Mucosa of descending colon (tissue), 3 donors: ENCODE results near the gene RGS11. TPM values are rescaled to one million over a fixed set of nuclear protein-coding genes. Genes with fewer than 3 reads are reported as not detected.

Source experiments
- ATAC-seq: fragments of 200-7000 bp; cut with Tn5 transposase; one replicate; pipeline ENCODE4 v1.9.1; 2020; ENCODE audit warnings: mild to moderate bottlenecking, moderate library complexity
- DNase-seq, 3 donors: peaks; one replicate each; pipeline ENCODE4 v3.0.0-alpha.2; 2020
- H3K36me3 ChIP-seq: fragments of 200-600 bp; one replicate; pipeline ENCODE4 v1.8.0; 2021; ENCODE audit warnings: low read depth, mild to moderate bottlenecking
- H3K4me1 ChIP-seq: fragments of 200-600 bp; one replicate; pipeline ENCODE4 v1.8.0; 2021; ENCODE audit warnings: low read depth, mild to moderate bottlenecking
- H3K4me3 ChIP-seq: fragments of 200-600 bp; one replicate; pipeline ENCODE4 v1.8.0; 2021; ENCODE audit warnings: mild to moderate bottlenecking
- H3K9me3 ChIP-seq: fragments of 200-600 bp; one replicate; pipeline ENCODE4 v1.8.0; 2021; ENCODE audit warnings: mild to moderate bottlenecking
- CTCF ChIP-seq: fragments of 200-600 bp; IDR thresholded peaks from one replicate; pipeline ENCODE4 v1.8.0; 2022; ENCODE audit warnings: antibody characterized with exemption, mild to moderate bottlenecking
- intact Hi-C, 2 donors: fragments of 100-400 bp; cut with DNase I in 1 of 2; cut with micrococcal nuclease in 1 of 2; formaldehyde crosslinking; loops; one replicate each; pipeline versions ENCODE4 v1.11.0 to v1.11.1; 2022; cut with DNase I, micrococcal nuclease
- total RNA-seq, 3 donors: library from RNA; stranded (reverse); fragmentation: NEBNext Ultra II Directional in 2 of 3; extraction: Animal tissue kit (Norgen Biotek cat#: 25700) in 2 of 3; gene quantifications; one replicate each; pipeline versions ENCODE4 v1.2.1 to v1.2.4, GENCODE V29; 2021 to 2023
- donor health status: DM: no; HTN: no; CAD: no; lungs with moderate emphysema.
- donor health status: DM: no; HTN: no; CAD: no.
- donor health status: DM: no; HTN: yes; CAD: no.

RGS11 gene
- total RNA-seq, 3 donors from 2014 or later = 2.6 to 10.0 (median 8.1) TPM

DNA sequence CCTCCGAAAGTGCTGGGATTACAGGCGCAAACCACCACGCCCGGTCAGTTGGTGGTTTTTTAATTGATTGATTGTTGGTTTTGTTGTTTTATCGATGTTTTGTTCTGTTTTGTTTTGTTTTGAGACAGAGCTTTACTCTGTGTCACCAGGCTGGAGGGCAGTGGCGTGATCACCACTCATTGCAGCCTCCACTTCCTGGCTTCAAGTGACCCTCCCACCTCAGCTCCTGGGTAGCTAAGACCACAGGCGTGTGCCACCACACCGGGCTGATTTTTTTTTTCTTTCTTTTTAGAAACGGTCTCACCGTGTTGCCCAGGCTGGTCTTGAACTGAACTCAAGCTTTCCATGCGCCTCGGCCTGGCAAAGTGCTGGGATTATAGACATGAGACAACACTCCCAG is 28.7 kb downstream of the RGS11 start:
- ATAC-seq (no peak), DNase-seq (peak in 2 of 3 donors; percentile 9 to 12)
- H3K36me3 ChIP-seq = no peaks in the 10 kb centered on the region
- no peaks in the 10 kb centered on the region for H3K9me3 ChIP-seq
- intact Hi-C loops = no loop called here
- H3K4me1 ChIP-seq = peaks cover 8% of the 10 kb centered on the region
- no peak for TF ChIP-seq CTCF
- H3K4me3 ChIP-seq = no peak overlapping the region

- intact Hi-C loops = no loop called here
- no peak for TF ChIP-seq CTCF
- ATAC-seq = no peak
These were observed 30.6 kb downstream of the RGS11 start for GRCh38 chr16:245105-245504.

DNA sequence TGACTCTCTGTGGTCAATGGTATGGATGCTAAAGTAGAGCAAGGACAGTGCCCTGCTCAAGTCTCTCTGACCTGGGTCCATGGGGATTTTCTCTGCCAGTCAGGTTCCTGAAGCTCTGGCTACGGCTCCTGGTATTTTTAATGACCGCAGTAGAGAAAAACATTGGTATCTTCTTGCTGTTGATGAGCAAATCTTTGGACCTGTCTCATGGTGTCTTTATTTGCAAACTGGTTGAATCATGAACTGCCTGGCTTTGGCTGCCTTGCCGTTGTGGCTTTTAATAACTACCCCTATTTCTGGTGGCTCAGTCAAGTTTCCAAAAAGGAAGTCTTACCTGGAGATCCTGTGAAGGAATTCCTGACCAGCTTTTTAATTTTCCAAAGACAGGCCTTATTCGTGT is 32.4 kb downstream of the RGS11 start:
- intact Hi-C loops = no loop called here
- no peak for DNase-seq
- no peak for ATAC-seq
- TF ChIP-seq CTCF = no peak
- Histone ChIP-seq H3K36me3 (no peaks in the 10 kb centered on the region), H3K9me3 (no peaks in the 10 kb centered on the region), H3K4me3 (no peak overlapping the region), H3K4me1 (no peaks in the 10 kb centered on the region)

More at GRCh38 chr16:245105-245504, 30.6 kb downstream of the RGS11 start:
- peaks cover 2% of the 10 kb centered on the region for H3K4me1 ChIP-seq
- peak in 1 of 3 donors; percentile 26 for DNase-seq
- no peaks in the 10 kb centered on the region for H3K9me3 ChIP-seq
- no peaks in the 10 kb centered on the region for H3K36me3 ChIP-seq
- H3K4me3 ChIP-seq = no peak overlapping the region

- H3K36me3 ChIP-seq = no peaks in the 10 kb centered on the region
- no peak overlapping the region for H3K4me3 ChIP-seq
- DNase-seq (peak in 1 of 3 donors; percentile 13), ATAC-seq (no peak)
- no peaks in the 10 kb centered on the region for H3K4me1 ChIP-seq
- TF ChIP-seq CTCF = no peak
- intact Hi-C loops = no loop called here
- H3K9me3 ChIP-seq = no peaks in the 10 kb centered on the region
These were observed 33.5 kb downstream of the RGS11 start for GRCh38 chr16:242281-242680.

- TF ChIP-seq CTCF = no peak
- H3K9me3 ChIP-seq = no peaks in the 10 kb centered on the region
- no peak for ATAC-seq
- H3K4me3 ChIP-seq = no peak overlapping the region
- peaks cover 6% of the 10 kb centered on the region for H3K4me1 ChIP-seq
- peak in 2 of 3 donors; percentile 6 to 18 for DNase-seq
- H3K36me3 ChIP-seq = no peaks in the 10 kb centered on the region
- intact Hi-C loops = no loop called here
These were observed 35.2 kb downstream of the RGS11 start for GRCh38 chr16:240559-240958.

GRCh38 chr16:239948-240277 is 35.8 kb downstream of the RGS11 start:
- peaks cover 7% of the 10 kb centered on the region for H3K4me1 ChIP-seq
- no peaks in the 10 kb centered on the region for H3K36me3 ChIP-seq
- ATAC-seq (no peak), DNase-seq (no peak)
- H3K4me3 ChIP-seq = no peak overlapping the region
- no peaks in the 10 kb centered on the region for H3K9me3 ChIP-seq
- intact Hi-C loops = no loop called here
- no peak for TF ChIP-seq CTCF
